Tibial nerve (tissue), 4 donors: Measurements from ENCODE around the gene MMP28. TPM values are rescaled to one million over a fixed set of nuclear protein-coding genes. Genes with fewer than 3 reads are reported as not detected.
A peak's percentile ranks its signal among the peaks of the same experiment; 100 is the strongest.

Experiments
- DNase-seq, 2 donors: peaks; one replicate each; pipeline ENCODE4 v3.0.0-alpha.2; 2019; ENCODE audit warnings: low spot score in 2 of 2
- H3K27ac ChIP-seq, 4 donors: fragments of 200-600 bp; sonication (generic) in 3 of 4; one replicate each; pipeline ENCODE4 v1.5.1; 2017 to 2019; ENCODE audit warnings: mild to moderate bottlenecking in 1 of 4
- H3K27me3 ChIP-seq, 2 donors: fragments of 200-600 bp; sonication (generic) in 1 of 2; one replicate each; pipeline versions ENCODE4 v1.5.1 to v1.6.0; 2017 to 2019
- H3K36me3 ChIP-seq, 3 donors: fragments of 200-600 bp; sonication (generic); one replicate each; pipeline ENCODE4 v1.5.1; 2018 to 2019
- H3K4me1 ChIP-seq, 4 donors: fragments of 200-600 bp; sonication (generic) in 3 of 4; one replicate each; pipeline ENCODE4 v1.5.1; 2017 to 2019
- H3K4me3 ChIP-seq, 4 donors: fragments of 200-600 bp; sonication (generic) in 3 of 4; one replicate each; pipeline ENCODE4 v1.5.1; 2017 to 2019; ENCODE audit warnings: mild to moderate bottlenecking in 1 of 4, moderate library complexity in 1 of 4
- H3K9me3 ChIP-seq, 4 donors: fragments of 200-600 bp; sonication (generic) in 3 of 4; one replicate each; pipeline ENCODE4 v1.5.1; 2017 to 2019
- CTCF ChIP-seq, 5 experiments: fragments of 200-600 bp in 3 of 5; fragments of 450-650 bp in 2 of 5; sonication (generic) in 3 of 5; IDR thresholded peaks; one replicate each; pipeline ENCODE4 v1.5.1; 2016 to 2019; ENCODE audit warnings: antibody characterized with exemption in 5 of 5, mild to moderate bottlenecking in 3 of 5, moderate library complexity in 2 of 5
- EP300 ChIP-seq, 2 donors: sonication (generic); formaldehyde crosslinking; IDR thresholded peaks; one replicate each; pipeline ENCODE4 v1.6.1; 2017; ENCODE audit warnings: antibody characterized with exemption in 2 of 2, mild to moderate bottlenecking in 1 of 2
- POLR2A ChIP-seq, 2 donors: fragments of 450-650 bp; IDR thresholded peaks; one replicate each; pipeline ENCODE4 v1.6.1; 2017; ENCODE audit warnings: antibody characterized with exemption in 2 of 2, mild to moderate bottlenecking in 2 of 2, moderate library complexity in 2 of 2
- WGBS, 2 donors: methylation state at CpG; one replicate each; pipeline ENCODE4 v1.1.5; 2018; 5-methylcytosine and 5-hydroxymethylcytosine counted together
- total RNA-seq, 4 donors: library from RNA; depleted of rRNA; stranded (reverse); fragments of >200 nt; gene quantifications; one replicate each; pipeline ENCODE4 v1.1.0, GENCODE V29; 2016

Gene MMP28
- total RNA-seq, 4 donors from 2014 or later: 71.7 to 174 (median 136) TPM

GRCh38 chr17:35742896-35743477 is 52.5 kb downstream of the MMP28 start:
- no peak for TF ChIP-seq EP300 (IDR thresholded peaks at IDR 0.05)
- no peak for TF ChIP-seq POLR2A (IDR thresholded peaks at IDR 0.05)
- no peak for TF ChIP-seq CTCF (IDR thresholded peaks at IDR 0.05)
- DNase-seq: no peak
- WGBS, 2 donors: 71 to 73% methylated on average over 6 to 7 of the region's 7 CpGs
- Histone ChIP-seq H3K27ac (no peak overlapping the region), H3K36me3 (no peaks in the 10 kb centered on the region), H3K4me1 (peaks cover 0 to 20% (median 3%) of the 10 kb centered on the region in 4 donors), H3K27me3 (peaks cover 0 to 66% of the 10 kb centered on the region in 2 donors), H3K9me3 (no peaks in the 10 kb centered on the region), H3K4me3 (no peak overlapping the region)

GRCh38 chr17:35742496-35742895 is 52.9 kb downstream of the MMP28 start:
- Histone ChIP-seq H3K9me3 (no peaks in the 10 kb centered on the region), H3K27me3 (peaks cover 0 to 61% of the 10 kb centered on the region in 2 donors), H3K4me3 (no peak overlapping the region), H3K4me1 (peaks cover 0 to 15% (median 3%) of the 10 kb centered on the region in 4 donors), H3K36me3 (no peaks in the 10 kb centered on the region), H3K27ac (no peak overlapping the region)
- no peak for DNase-seq
- no peak for TF ChIP-seq EP300 (IDR thresholded peaks at IDR 0.05)
- no peak for TF ChIP-seq CTCF (IDR thresholded peaks at IDR 0.05)
- no peak for TF ChIP-seq POLR2A (IDR thresholded peaks at IDR 0.05)
- 76 to 79% methylated on average over 7 of the region's 7 CpGs for WGBS, 2 donors

- Histone ChIP-seq H3K27ac (no peak overlapping the region), H3K36me3 (no peaks in the 10 kb centered on the region), H3K4me3 (peak overlapping the region in 1 of 4 donors; percentile 1), H3K9me3 (no peaks in the 10 kb centered on the region), H3K27me3 (peaks cover 0 to 55% of the 10 kb centered on the region in 2 donors), H3K4me1 (peaks cover 0 to 11% (median 3%) of the 10 kb centered on the region in 4 donors)
- DNase-seq: no peak
- TF ChIP-seq POLR2A (IDR thresholded peaks at IDR 0.05) (no peak), EP300 (IDR thresholded peaks at IDR 0.05) (no peak), CTCF (IDR thresholded peaks at IDR 0.05) (no peak)
- 27 to 37% methylated on average over 32 to 38 of the region's 73 CpGs for WGBS, 2 donors
These were observed 54.2 kb downstream of the MMP28 start for GRCh38 chr17:35740997-35741931.

GRCh38 chr17:35740216-35740615 is 55.2 kb downstream of the MMP28 start:
- H3K27ac ChIP-seq: no peak overlapping the region
- H3K27me3 ChIP-seq: peaks cover 0 to 52% of the 10 kb centered on the region in 2 donors
- DNase-seq: no peak
- H3K36me3 ChIP-seq: no peaks in the 10 kb centered on the region
- peaks cover 0 to 11% (median 3%) of the 10 kb centered on the region in 4 donors for H3K4me1 ChIP-seq
- no peaks in the 10 kb centered on the region for H3K9me3 ChIP-seq
- WGBS, 2 donors: 86 to 96% methylated on average over 5 to 7 of the region's 7 CpGs
- no peak for TF ChIP-seq CTCF (IDR thresholded peaks at IDR 0.05)
- no peak overlapping the region for H3K4me3 ChIP-seq
